ENCODE measurements around the gene TNFRSF14. TPM values are rescaled to one million over a fixed set of nuclear protein-coding genes. Genes with fewer than 3 reads are reported as not detected.
"Not testable (repeated sequence)": the region's sequence is repeated elsewhere in the genome, so short reads cannot be mapped to it uniquely, and the experiment has no call there.

TNFRSF14 gene
- total RNA-seq, 1 donor from 2014 or later = 11.1 TPM

- FAIRE-seq (no peak), DNase-seq (ENCODE audit: low read depth) (no peak)
- H3K27me3 ChIP-seq (ENCODE audit: control insufficient read depth, insufficient read depth, low read length) = peaks cover 5% of the 10 kb centered on the region
- no peaks in the 10 kb centered on the region for H3K36me3 ChIP-seq (ENCODE audit: control insufficient read depth, insufficient read depth, low read length)
- H3K4me3 ChIP-seq (ENCODE audit: low read depth, low read length) = no peak overlapping the region
- TF ChIP-seq CTCF (IDR thresholded peaks at IDR 0.05; ENCODE audit: insufficient read depth, low read length, severe bottlenecking) = no peak
These were observed 14.2 kb downstream of the TNFRSF14 start for GRCh38 chr1:2570332-2570731.

GRCh38 chr1:2571348-2571747 is 15.2 kb downstream of the TNFRSF14 start:
- Histone ChIP-seq H3K4me3 (ENCODE audit: low read depth, low read length) (no peak overlapping the region), H3K27me3 (ENCODE audit: control insufficient read depth, insufficient read depth, low read length) (no peaks in the 10 kb centered on the region), H3K36me3 (ENCODE audit: control insufficient read depth, insufficient read depth, low read length) (no peaks in the 10 kb centered on the region)
- no peak for DNase-seq (ENCODE audit: low read depth)
- FAIRE-seq = no peak
- TF ChIP-seq CTCF (IDR thresholded peaks at IDR 0.05; ENCODE audit: insufficient read depth, low read length, severe bottlenecking) = no peak

GRCh38 chr1:2573250-2573920 is 17.2 kb downstream of the TNFRSF14 start:
- FAIRE-seq = no peak
- TF ChIP-seq CTCF (IDR thresholded peaks at IDR 0.05; ENCODE audit: insufficient read depth, low read length, severe bottlenecking) = no peak
- DNase-seq (ENCODE audit: low read depth) = no peak
- peaks cover 1% of the 10 kb centered on the region for H3K27me3 ChIP-seq (ENCODE audit: control insufficient read depth, insufficient read depth, low read length)
- H3K36me3 ChIP-seq (ENCODE audit: control insufficient read depth, insufficient read depth, low read length) = no peaks in the 10 kb centered on the region
- H3K4me3 ChIP-seq (ENCODE audit: low read depth, low read length) = no peak overlapping the region

- FAIRE-seq = no peak
- TF ChIP-seq CTCF (IDR thresholded peaks at IDR 0.05; ENCODE audit: insufficient read depth, low read length, severe bottlenecking) = no peak
- Histone ChIP-seq H3K27me3 (ENCODE audit: control insufficient read depth, insufficient read depth, low read length) (peaks cover 1% of the 10 kb centered on the region), H3K36me3 (ENCODE audit: control insufficient read depth, insufficient read depth, low read length) (no peaks in the 10 kb centered on the region), H3K4me3 (ENCODE audit: low read depth, low read length) (no peak overlapping the region)
- DNase-seq (ENCODE audit: low read depth) = no peak
These were observed 18.2 kb downstream of the TNFRSF14 start for GRCh38 chr1:2574350-2574749.

- Histone ChIP-seq H3K36me3 (ENCODE audit: control insufficient read depth, insufficient read depth, low read length) (no peaks in the 10 kb centered on the region), H3K4me3 (ENCODE audit: low read depth, low read length) (no peak overlapping the region), H3K27me3 (ENCODE audit: control insufficient read depth, insufficient read depth, low read length) (peaks cover 1% of the 10 kb centered on the region)
- no peak for TF ChIP-seq CTCF (IDR thresholded peaks at IDR 0.05; ENCODE audit: insufficient read depth, low read length, severe bottlenecking)
- FAIRE-seq = no peak
- DNase-seq (ENCODE audit: low read depth) = no peak
These were observed 19.9 kb downstream of the TNFRSF14 start for GRCh38 chr1:2575801-2576663.

- H3K36me3 ChIP-seq (ENCODE audit: control insufficient read depth, insufficient read depth, low read length); DNase-seq (ENCODE audit: low read depth); H3K4me3 ChIP-seq (ENCODE audit: low read depth, low read length); FAIRE-seq; H3K27me3 ChIP-seq (ENCODE audit: control insufficient read depth, insufficient read depth, low read length): not testable (repeated sequence)
These were observed 21.4 kb downstream of the TNFRSF14 start for GRCh38 chr1:2577565-2578075.

Measured in bronchial epithelial cell (primary cell).